ENCODE results near the gene ACKR2.

DNA sequence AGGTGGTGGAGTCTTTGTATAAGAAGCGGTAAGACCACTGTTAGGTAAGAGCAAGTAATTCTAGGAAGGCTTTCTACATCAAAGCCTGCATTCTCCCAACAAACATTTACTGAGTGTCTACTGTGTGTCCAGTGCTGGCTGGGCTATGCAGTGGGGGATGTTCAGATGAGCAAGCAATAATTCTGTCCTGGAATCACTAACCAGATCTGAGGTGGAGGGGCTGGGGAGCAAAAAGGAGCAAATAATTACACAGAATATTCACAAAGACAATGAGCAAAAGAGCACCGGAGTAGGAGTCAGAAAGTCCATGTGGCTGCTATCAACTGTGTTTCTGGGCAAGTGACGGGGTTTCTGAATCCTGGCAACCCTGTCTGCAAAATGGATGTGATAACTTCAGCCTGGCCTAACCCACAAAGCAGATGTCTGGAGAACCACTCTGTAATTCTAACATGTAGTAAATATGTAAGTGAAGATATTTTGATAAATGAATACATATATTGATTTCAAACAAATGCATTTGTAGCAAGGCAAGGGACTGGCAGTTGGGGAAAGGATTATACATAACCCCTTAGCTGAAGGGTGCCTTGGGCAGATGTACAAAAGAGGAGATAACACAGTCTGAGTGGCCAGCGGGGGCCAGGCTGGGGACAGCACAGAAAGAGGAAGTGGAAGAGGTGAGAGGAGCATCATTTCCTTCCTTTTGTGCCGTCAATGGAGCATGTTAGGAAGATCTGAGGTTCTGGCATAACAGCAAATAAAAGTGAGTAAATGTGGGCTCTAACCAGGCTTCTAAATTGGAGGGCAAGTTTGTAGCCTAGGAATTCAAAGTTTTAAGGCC lies 37.7 kb downstream of the ACKR2 start:
- no peak for TF ChIP-seq POLR2A (IDR thresholded peaks at IDR 0.05; ENCODE audit: low read length)
- TF ChIP-seq GATA1 (IDR thresholded peaks at IDR 0.05; ENCODE audit: low read depth, low read length), result no peak

Measured in erythroblast (primary cell).